B cell (primary cell): ENCODE results near the gene ALOXE3.
"Not testable (repeated sequence)": the region's sequence is repeated elsewhere in the genome, so short reads cannot be mapped to it uniquely, and the experiment has no call there.

ENCODE experiments used
- EZH2 ChIP-seq: IDR thresholded peaks from 2 replicates; pipeline ENCODE4 v1.6.1; 2012; ENCODE audit warnings: borderline replicate concordance, low read depth, mild to moderate bottlenecking, moderate library complexity, low read length; ENCODE audit not compliant: insufficient read depth, poor library complexity, severe bottlenecking
- TF ChIP-seq, protein P1 (sequence below): fragments of 200-600 bp; IDR thresholded peaks from one replicate; pipeline ENCODE4 v1.8.0; 2022; ENCODE audit warnings: antibody characterized with exemption, mild to moderate bottlenecking

DNA sequence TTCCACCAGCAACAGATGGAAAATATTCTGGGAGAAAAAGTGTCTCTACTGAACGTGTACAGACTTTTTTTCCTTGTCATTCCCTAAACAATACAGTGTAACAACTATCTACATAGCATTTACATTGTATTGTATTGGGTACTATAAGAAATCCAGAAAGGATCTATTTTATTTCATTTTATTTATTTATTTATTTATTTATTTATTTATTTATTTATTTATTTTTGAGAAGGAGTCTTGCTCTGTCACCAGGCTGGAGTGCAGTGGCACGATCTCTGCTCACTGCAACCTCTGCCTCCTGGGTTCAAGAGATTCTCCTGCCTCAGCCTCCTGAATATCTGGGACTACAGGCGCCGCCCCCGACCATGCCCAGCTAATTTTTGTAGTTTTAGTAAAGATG is 40.4 kb downstream of the ALOXE3 start:
- TF ChIP-seq, protein P1, sequence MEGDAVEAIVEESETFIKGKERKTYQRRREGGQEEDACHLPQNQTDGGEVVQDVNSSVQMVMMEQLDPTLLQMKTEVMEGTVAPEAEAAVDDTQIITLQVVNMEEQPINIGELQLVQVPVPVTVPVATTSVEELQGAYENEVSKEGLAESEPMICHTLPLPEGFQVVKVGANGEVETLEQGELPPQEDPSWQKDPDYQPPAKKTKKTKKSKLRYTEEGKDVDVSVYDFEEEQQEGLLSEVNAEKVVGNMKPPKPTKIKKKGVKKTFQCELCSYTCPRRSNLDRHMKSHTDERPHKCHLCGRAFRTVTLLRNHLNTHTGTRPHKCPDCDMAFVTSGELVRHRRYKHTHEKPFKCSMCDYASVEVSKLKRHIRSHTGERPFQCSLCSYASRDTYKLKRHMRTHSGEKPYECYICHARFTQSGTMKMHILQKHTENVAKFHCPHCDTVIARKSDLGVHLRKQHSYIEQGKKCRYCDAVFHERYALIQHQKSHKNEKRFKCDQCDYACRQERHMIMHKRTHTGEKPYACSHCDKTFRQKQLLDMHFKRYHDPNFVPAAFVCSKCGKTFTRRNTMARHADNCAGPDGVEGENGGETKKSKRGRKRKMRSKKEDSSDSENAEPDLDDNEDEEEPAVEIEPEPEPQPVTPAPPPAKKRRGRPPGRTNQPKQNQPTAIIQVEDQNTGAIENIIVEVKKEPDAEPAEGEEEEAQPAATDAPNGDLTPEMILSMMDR = not testable (repeated sequence)
- TF ChIP-seq EZH2 = not testable (repeated sequence)
